ENCODE measurements around the gene VWA5B1.

The VWA5B1 gene

GRCh38 chr1:20322825-20323612 is 32.3 kb downstream of the VWA5B1 start:
- DNase-seq (ENCODE audit: low spot score) = no peak

- no peak for DNase-seq (ENCODE audit: low spot score)
These were observed 32.9 kb downstream of the VWA5B1 start for GRCh38 chr1:20323613-20323920.

GRCh38 chr1:20324704-20325406 is 34.2 kb downstream of the VWA5B1 start:
- no peak for DNase-seq (ENCODE audit: low spot score)

GRCh38 chr1:20325407-20325843 is 34.8 kb downstream of the VWA5B1 start:
- no peak for DNase-seq (ENCODE audit: low spot score)

GRCh38 chr1:20325844-20326420 is 35.3 kb downstream of the VWA5B1 start:
- DNase-seq (ENCODE audit: low spot score) = peak; percentile 27

- no peak for DNase-seq (ENCODE audit: low spot score)
These were observed 36.8 kb downstream of the VWA5B1 start for GRCh38 chr1:20327467-20327866.

GRCh38 chr1:20328201-20328600 is 37.5 kb downstream of the VWA5B1 start:
- DNase-seq (ENCODE audit: low spot score) = no peak

- no peak for DNase-seq (ENCODE audit: low spot score)
These were observed 39.3 kb downstream of the VWA5B1 start for GRCh38 chr1:20329793-20330542.

GRCh38 chr1:20334103-20334502 is 43.4 kb downstream of the VWA5B1 start:
- no peak for DNase-seq (ENCODE audit: low spot score)

GRCh38 chr1:20336105-20336605 is 45.5 kb downstream of the VWA5B1 start:
- DNase-seq (ENCODE audit: low spot score) = no peak

- no peak for DNase-seq (ENCODE audit: low spot score)
These were observed 46.9 kb downstream of the VWA5B1 start for GRCh38 chr1:20337581-20337980.

- peak; percentile 7 for DNase-seq (ENCODE audit: low spot score)
These were observed 49.3 kb downstream of the VWA5B1 start for GRCh38 chr1:20339811-20340457.

- DNase-seq (ENCODE audit: low spot score) = no peak
These were observed 51.8 kb downstream of the VWA5B1 start for GRCh38 chr1:20342294-20343148.

GRCh38 chr1:20343149-20343937 is 52.7 kb downstream of the VWA5B1 start:
- no peak for DNase-seq (ENCODE audit: low spot score)

- no peak for DNase-seq (ENCODE audit: low spot score)
These were observed 53.2 kb downstream of the VWA5B1 start for GRCh38 chr1:20343938-20344302.

GRCh38 chr1:20344738-20345137 is 54.1 kb downstream of the VWA5B1 start:
- no peak for DNase-seq (ENCODE audit: low spot score)

- DNase-seq (ENCODE audit: low spot score) = no peak
These were observed 54.7 kb downstream of the VWA5B1 start for GRCh38 chr1:20345419-20345818.

- DNase-seq (ENCODE audit: low spot score) = no peak
These were observed 55.8 kb downstream of the VWA5B1 start for GRCh38 chr1:20346433-20346832.

- no peak for DNase-seq (ENCODE audit: low spot score)
These were observed 57.0 kb downstream of the VWA5B1 start for GRCh38 chr1:20347699-20348098.

- no peak for DNase-seq (ENCODE audit: low spot score)
These were observed 57.7 kb downstream of the VWA5B1 start for GRCh38 chr1:20348326-20348915.
